D721Med (cell line): Measurements from ENCODE around the gene CAD.

ENCODE experiments used
- DNase-seq: peaks from one replicate; pipeline ENCODE4 v3.0.0; 2011; ENCODE audit warnings: low spot score; ENCODE audit not compliant: insufficient read length
- FAIRE-seq: peaks from 2 replicates; lab custom pipeline; 2011; peaks lifted over from hg19 to GRCh38; lab: Jason Lieb, UNC
- TF ChIP-seq, protein P1 (sequence below): IDR thresholded peaks from 2 replicates; pipeline ENCODE4 v1.5.1; 2012; ENCODE audit warnings: mild to moderate bottlenecking, control low read depth; ENCODE audit not compliant: insufficient read depth; ENCODE audit errors: missing control alignments

The CAD gene

DNA sequence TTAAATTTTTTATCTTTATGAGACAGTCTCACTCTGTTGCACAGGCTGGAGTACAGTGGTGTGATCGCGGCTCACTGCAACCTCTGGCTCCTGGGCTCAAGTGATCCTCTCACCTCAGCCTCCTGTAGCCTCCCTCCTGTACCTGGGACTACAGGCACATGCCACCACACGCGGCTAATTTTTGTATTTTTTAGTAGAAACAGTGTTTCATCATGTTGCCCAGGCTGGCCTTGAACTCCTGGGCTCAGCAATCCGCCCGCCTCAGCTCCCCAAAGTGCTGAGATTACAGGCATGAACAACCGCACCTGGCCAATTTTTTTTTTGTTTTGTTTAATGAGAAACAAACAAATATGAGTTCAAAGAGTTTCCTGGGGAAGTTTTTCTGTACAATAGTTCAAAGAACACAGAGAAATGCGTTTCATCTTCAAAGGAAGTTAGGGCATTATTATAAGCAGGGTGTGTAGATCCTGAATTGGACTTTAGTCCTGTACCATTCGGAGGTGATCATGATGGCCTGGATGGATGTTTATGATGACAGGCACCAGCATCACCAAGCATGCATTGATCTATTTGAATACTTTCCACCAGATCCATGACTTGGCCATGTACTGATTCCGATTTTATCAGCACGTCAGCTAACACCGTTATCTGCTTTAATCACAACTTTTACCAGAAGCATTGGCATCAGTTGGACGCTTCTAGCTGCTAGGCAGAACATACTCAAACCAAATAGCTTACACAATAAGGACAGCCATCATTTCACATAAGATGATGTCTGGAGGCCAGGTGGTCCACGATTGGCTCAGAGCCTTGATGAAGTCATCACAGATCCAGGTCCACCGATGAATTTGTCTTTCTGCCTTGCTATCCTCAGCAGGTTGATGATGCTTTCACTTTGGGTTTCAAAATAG is 39.5 kb upstream of the CAD start:
- FAIRE-seq: no peak
- no peak for DNase-seq
- TF ChIP-seq, protein P1, sequence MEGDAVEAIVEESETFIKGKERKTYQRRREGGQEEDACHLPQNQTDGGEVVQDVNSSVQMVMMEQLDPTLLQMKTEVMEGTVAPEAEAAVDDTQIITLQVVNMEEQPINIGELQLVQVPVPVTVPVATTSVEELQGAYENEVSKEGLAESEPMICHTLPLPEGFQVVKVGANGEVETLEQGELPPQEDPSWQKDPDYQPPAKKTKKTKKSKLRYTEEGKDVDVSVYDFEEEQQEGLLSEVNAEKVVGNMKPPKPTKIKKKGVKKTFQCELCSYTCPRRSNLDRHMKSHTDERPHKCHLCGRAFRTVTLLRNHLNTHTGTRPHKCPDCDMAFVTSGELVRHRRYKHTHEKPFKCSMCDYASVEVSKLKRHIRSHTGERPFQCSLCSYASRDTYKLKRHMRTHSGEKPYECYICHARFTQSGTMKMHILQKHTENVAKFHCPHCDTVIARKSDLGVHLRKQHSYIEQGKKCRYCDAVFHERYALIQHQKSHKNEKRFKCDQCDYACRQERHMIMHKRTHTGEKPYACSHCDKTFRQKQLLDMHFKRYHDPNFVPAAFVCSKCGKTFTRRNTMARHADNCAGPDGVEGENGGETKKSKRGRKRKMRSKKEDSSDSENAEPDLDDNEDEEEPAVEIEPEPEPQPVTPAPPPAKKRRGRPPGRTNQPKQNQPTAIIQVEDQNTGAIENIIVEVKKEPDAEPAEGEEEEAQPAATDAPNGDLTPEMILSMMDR: no peak

DNA sequence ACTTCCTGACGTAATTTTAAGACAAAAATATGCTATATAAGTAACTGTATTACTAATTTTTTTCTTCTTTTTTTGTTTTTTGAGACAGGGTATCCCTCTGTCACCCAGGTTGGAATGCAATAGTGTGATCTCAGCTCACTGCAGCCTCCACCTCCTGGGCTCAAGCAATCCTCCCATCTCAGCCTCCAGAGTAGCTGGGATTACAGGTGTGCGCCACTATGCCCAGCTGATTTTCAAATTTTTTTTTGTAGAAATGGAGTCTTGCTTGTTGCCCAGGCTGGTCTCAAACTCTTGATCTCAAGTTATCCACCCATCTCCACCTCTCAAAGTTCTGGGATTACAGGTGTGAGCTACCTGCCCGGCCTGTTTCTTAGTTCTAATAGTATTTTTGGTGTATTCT is 38.7 kb upstream of the CAD start:
- TF ChIP-seq, protein P1: no peak
- no peak for DNase-seq
- FAIRE-seq: no peak

DNA sequence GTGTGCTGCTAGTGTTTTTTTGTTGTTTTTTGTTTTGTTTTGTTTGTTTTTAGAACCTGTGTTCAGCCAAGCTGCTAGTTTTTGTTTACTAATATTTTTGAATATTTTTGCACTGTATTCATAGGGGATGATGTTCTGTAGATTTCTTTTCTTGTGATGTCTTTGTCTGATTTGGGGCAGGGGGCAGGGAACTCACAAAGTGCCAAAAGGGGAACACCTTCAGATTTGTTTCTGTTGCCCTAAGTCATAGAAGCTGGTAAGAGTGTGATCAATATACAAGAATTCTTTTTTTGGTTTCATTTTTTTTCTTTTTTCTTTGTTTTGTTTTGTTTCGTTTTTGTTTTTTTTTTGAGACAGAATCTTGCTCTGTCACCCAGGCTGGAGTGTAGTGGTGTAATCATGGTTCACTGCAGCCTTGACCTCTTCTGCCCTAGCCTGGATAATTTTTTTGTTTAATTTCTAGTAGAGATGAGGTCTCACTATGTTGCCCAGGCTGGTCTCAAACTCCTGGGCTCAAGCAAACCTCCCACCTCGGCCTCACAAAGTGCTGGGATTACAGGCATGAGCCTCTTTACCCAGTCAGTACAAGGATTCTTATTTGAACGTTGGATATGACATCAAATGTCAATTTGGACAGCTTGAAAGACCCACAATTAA is 37.7 kb upstream of the CAD start:
- FAIRE-seq: no peak
- TF ChIP-seq, protein P1: no peak

DNA sequence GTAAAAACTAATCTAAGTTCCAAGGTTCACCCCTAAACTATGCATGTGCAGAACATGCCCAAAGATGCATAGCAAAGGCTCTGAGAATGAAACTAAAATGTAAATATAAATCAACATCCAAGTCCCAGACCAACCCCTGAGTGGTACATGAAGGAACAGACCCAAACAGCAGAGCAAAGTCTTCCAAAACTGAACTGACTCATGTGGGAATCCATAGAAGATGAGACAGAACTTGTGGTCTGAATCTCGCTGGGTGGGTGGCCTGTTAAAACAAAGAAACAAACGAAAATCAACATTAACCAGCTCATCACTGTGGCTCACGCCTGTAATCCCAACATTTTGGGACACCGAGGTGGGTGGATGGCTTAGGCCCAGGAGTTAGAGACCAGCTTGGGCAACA is 34.8 kb upstream of the CAD start:
- FAIRE-seq (no peak), DNase-seq (no peak)
- TF ChIP-seq, protein P1: no peak

More for the DNA sequence above, 37.7 kb upstream of the CAD start:
- DNase-seq: no peak

DNA sequence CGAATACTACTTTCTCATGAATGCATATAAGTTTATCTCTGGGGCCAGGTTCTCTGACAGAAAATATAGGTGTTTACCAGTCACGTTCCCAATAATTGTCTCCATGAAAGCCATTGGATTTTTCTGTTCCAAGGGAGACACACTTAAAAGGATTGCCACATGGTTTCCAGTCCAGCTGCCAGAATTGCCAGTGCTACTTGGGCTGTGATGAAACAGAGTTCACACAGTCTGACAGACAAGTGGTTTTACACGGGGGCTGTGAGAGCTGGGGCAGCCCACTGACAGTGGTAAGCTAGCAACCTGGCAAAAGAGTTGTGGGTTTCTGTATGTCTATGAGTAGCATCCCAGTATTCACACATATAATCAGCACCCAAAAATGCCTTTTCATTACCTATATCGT is 33.1 kb upstream of the CAD start:
- no peak for FAIRE-seq
- DNase-seq: no peak
- TF ChIP-seq, protein P1: no peak

DNA sequence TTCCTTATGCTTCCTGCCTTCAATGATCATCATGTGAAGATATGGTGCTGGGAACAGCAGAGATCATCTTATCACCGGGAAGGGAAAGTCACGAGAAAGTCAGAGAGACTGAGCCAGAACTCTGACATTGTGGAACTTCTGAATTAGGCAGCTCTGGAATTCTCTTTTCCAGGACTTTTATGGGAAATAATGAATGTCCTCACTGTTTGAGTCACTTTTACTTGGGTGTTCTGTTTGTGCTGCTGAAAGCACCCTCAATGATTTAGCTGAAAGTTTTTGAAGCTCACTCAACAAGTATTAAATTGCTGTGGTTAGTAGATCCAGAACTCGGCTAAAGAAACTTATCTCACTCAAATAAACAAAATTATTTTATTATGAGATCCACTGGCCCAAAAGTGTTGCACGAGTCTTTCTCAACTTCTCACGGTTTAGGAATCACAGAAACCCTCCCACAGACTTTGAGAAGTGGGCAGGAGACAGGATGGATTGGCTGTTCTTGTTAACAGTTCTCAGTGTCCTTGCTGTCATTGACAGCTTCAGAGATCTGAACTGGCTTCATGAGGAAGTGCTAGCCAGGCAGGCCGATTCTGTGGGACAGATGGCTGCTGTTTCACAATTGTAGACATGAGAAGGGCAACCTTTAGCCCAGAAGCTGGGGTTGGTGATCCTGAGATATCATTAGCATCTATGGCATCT is 31.7 kb upstream of the CAD start:
- no peak for FAIRE-seq
- DNase-seq: no peak
- TF ChIP-seq, protein P1: no peak
